Measurements from ENCODE around the gene DIPK1C.

The DIPK1C gene

DNA sequence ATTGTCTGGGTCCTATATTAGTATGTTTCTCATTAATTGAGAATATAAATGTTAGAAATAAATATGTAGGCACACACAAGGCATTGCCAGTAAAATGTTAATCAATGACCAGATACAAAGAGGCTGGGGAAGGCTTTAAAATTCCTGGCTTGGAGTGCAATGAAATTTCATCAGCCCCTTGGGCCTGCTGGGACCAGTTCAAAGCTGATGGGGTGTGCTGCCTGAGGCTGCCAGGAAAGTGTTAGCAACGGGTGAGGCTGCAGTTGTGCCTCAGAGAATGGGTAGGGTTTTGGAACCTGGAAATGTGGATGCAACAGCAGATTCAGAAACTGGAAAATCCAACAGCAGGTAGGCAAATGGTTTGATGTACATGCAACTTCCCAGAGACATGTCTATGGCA lies 68.9 kb downstream of the DIPK1C start:
- no peak for DNase-seq (ENCODE audit: low read depth in 2 of 2)

DNA sequence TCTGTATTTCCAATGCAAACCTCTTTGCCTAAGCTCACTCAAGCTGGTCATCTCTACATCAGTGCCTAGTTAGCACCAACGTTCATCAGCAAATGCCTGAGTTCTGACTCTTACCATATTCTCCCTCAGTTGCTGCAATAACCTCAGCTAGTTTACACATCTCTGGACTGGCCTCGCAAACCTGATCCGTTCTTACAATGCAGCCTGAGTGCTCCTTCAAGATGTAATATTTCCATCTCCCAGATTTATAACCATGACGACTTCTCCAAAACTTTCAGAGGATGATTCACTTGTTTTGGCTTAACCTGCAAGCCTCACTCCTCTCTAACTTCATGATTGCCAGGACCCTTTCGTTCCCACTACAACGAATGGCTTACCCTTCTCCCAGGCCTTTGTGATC lies 69.7 kb downstream of the DIPK1C start:
- no peak for DNase-seq (ENCODE audit: low read depth in 2 of 2)
